Left lung (tissue), 10 donors: ENCODE results near the gene DYRK1B. TPM values are rescaled to one million over a fixed set of nuclear protein-coding genes. Genes with fewer than 3 reads are reported as not detected.

Source experiments
- ATAC-seq: fragments of 200-7000 bp; cut with Tn5 transposase; one replicate; pipeline ENCODE4 v1.9.1; 2020; ENCODE audit warnings: moderate library complexity
- DNase-seq, 4 donors: peaks; one replicate each; pipeline ENCODE4 v3.0.0-alpha.2; 2013 to 2020
- H3K27ac ChIP-seq, 2 donors: fragments of 200-600 bp; sonication (generic) in 1 of 2; one replicate each; pipeline versions ENCODE4 v1.5.0 to v1.8.0; 2020 to 2021
- H3K27me3 ChIP-seq, 2 donors: fragments of 200-600 bp; sonication (generic) in 1 of 2; one replicate each; pipeline versions ENCODE4 v1.5.0 to v1.8.0; 2020 to 2021
- H3K36me3 ChIP-seq, 2 donors: fragments of 200-600 bp; sonication (generic) in 1 of 2; one replicate each; pipeline versions ENCODE4 v1.5.0 to v1.8.0; 2020 to 2021
- H3K4me1 ChIP-seq, 2 donors: fragments of 200-600 bp; one replicate each; pipeline ENCODE4 v1.8.0; 2021
- H3K4me3 ChIP-seq, 2 donors: fragments of 200-600 bp; sonication (generic) in 1 of 2; one replicate each; pipeline versions ENCODE4 v1.5.0 to v1.8.0; 2020 to 2021; ENCODE audit warnings: mild to moderate bottlenecking in 1 of 2
- H3K9me3 ChIP-seq, 2 donors: fragments of 200-600 bp; sonication (generic) in 1 of 2; one replicate each; pipeline versions ENCODE4 v1.5.0 to v1.8.0; 2020 to 2021
- intact Hi-C, 2 donors: fragments of 100-400 bp; cut with DNase I; formaldehyde crosslinking; loops; one replicate each; pipeline versions ENCODE4 v1.11.2 to v1.14.2; 2022
- polyA plus RNA-seq, 6 donors: library from polyadenylated mRNA; unstranded; fragments of 120-200 nt; gene quantifications; one replicate each; pipeline ENCODE4 v1.2.1, GENCODE V29; 2013; ENCODE audit not compliant: insufficient read length in 6 of 6
- total RNA-seq, 2 donors: library from RNA; stranded (reverse); fragmentation: NEBNext Ultra II Directional; extraction: Animal tissue kit (Norgen Biotek cat#: 25700); gene quantifications; one replicate each; pipeline ENCODE4 v1.2.1, GENCODE V29; 2021
- TF ChIP-seq, protein P1 (sequence below), 2 donors: fragments of 200-600 bp; sonication (generic) in 1 of 2; IDR thresholded peaks; one replicate each; pipeline versions ENCODE4 v1.5.0 to v1.8.0; 2021; ENCODE audit warnings: antibody characterized with exemption in 2 of 2
- donor health status: DM: no; HTN: yes; CAD: no.
- donor health status: DM: no; HTN: no; CAD: no.

DYRK1B gene
- total and polyA plus RNA-seq, 8 donors, result 13.6 to 32.4 (median 26.7) TPM

DNA sequence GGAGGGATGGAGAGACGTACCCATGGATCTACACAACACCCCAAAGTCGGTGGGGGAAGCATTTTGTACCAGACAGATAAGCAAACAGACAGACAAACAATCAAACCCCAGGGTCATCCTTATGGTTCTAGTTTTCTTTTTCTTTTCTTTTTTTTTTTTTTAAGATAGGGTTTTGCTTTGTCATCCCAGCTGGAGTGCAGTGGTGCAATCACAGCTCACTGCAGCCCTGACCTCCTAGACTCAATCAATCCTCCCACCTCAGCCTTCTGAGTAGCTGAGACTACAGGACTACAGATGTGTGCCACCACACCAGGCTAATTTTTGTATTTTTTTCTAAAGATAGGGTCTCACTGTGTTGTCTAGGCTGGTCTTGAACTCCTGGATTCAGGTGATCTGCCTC lies 30.2 kb upstream of the DYRK1B start:
- Histone ChIP-seq H3K9me3 (no peaks in the 10 kb centered on the region), H3K27ac (no peak overlapping the region), H3K4me1 (no peaks in the 10 kb centered on the region), H3K27me3 (no peaks in the 10 kb centered on the region), H3K4me3 (no peak overlapping the region), H3K36me3 (no peaks in the 10 kb centered on the region)
- ATAC-seq (no peak), DNase-seq (no peak)
- TF ChIP-seq, protein P1, sequence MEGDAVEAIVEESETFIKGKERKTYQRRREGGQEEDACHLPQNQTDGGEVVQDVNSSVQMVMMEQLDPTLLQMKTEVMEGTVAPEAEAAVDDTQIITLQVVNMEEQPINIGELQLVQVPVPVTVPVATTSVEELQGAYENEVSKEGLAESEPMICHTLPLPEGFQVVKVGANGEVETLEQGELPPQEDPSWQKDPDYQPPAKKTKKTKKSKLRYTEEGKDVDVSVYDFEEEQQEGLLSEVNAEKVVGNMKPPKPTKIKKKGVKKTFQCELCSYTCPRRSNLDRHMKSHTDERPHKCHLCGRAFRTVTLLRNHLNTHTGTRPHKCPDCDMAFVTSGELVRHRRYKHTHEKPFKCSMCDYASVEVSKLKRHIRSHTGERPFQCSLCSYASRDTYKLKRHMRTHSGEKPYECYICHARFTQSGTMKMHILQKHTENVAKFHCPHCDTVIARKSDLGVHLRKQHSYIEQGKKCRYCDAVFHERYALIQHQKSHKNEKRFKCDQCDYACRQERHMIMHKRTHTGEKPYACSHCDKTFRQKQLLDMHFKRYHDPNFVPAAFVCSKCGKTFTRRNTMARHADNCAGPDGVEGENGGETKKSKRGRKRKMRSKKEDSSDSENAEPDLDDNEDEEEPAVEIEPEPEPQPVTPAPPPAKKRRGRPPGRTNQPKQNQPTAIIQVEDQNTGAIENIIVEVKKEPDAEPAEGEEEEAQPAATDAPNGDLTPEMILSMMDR (IDR thresholded peaks at IDR 0.05), result no peak
- intact Hi-C loops, result no loop called here

DNA sequence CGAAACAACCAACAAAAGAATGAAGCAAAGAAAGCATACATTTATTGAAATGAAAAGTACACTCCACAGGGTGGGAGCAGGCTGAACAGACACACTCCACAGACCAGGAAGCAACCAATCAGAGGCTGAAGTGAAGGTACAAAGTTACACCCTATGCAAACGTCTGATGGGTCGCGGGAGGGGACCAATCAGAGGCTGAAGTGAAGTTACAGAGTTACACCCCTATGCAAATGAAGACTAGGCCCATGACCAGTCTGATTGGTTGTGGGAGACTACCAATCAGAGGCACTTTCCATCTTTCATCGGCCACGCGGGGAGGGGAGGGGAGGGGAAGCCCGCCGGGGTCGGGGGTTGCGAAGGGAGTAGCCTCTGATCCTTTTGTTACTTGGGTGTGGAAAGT lies 24.6 kb upstream of the DYRK1B start:
- H3K36me3 ChIP-seq, result no peaks in the 10 kb centered on the region
- TF ChIP-seq, protein P1 (IDR thresholded peaks at IDR 0.05), result no peak
- no peaks in the 10 kb centered on the region for H3K9me3 ChIP-seq
- no peak overlapping the region for H3K27ac ChIP-seq
- intact Hi-C loops, result no loop called here
- no peaks in the 10 kb centered on the region for H3K27me3 ChIP-seq
- ATAC-seq (no peak), DNase-seq (no peak)
- no peak overlapping the region for H3K4me3 ChIP-seq
- no peaks in the 10 kb centered on the region for H3K4me1 ChIP-seq

DNA sequence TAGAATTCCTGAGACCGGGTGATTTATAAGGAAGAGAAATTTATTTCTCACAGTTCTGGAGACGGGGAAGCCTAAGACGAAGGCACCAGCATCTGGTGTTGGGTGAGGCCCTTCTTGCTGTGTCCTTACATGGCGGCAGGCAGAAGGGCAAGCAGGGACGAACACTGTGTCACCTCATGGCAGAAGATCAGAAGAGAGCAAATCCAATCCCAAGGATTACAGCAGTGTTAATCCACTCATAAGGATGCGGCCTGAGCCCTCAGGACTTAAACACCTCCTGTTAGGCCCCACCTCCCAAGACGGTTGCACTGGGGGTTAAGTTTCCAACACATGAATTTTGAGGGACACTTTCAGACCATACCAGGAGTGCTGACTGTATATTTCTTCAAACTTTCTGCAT lies 18.9 kb upstream of the DYRK1B start:
- no peaks in the 10 kb centered on the region for H3K36me3 ChIP-seq
- H3K4me1 ChIP-seq, result no peaks in the 10 kb centered on the region
- no peak overlapping the region for H3K4me3 ChIP-seq
- no peaks in the 10 kb centered on the region for H3K27me3 ChIP-seq
- TF ChIP-seq, protein P1 (IDR thresholded peaks at IDR 0.05), result no peak
- intact Hi-C loops, result no loop called here
- DNase-seq (no peak), ATAC-seq (no peak)
- H3K9me3 ChIP-seq, result no peaks in the 10 kb centered on the region
- no peak overlapping the region for H3K27ac ChIP-seq

DNA sequence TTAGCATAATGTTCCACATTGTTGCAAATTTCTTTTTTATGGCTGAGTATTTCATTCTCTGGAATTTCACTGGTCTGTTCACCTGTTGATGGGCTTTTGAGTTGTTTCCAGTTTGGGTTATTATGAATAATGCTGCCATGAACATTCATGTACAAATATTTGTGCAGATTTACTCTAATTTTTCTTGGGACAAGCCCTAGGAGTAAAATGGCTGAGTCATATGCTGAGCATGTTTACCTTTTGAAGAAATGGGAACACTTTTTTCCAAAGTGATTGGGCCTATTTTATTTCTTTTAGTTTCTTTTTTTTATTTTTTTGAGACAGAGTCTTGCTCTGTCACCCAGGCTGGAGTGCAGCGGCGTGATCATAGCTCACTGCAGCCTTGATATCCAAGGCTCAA lies 16.9 kb upstream of the DYRK1B start:
- no peak overlapping the region for H3K4me3 ChIP-seq
- intact Hi-C loops, result no loop called here
- no peaks in the 10 kb centered on the region for H3K9me3 ChIP-seq
- H3K36me3 ChIP-seq, result no peaks in the 10 kb centered on the region
- H3K27ac ChIP-seq, result no peak overlapping the region
- H3K27me3 ChIP-seq, result no peaks in the 10 kb centered on the region
- no peak for DNase-seq
- no peak for ATAC-seq
- TF ChIP-seq, protein P1 (IDR thresholded peaks at IDR 0.05), result no peak
- peaks cover 6 to 7% of the 10 kb centered on the region in 2 donors for H3K4me1 ChIP-seq

DNA sequence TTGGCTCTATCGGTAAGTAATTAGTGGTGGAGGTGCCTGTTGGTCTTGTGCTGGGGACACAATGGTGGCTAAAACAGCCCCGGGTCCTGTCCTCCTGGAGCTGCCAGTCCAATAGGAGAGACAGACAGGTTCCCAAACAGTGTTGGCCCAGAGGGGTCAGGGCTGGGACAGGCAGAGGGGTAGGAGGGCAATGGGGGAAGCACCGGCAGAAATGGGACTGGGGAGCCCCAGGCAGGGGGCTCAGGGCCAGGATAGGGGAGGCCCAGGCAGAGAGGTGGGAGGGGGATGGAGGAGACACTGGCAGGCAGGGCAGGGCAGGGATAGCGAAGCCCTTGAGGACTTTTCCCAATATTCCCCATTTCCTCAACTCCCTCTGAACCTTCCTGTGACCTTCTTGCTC lies 14.4 kb upstream of the DYRK1B start:
- Histone ChIP-seq H3K27ac (no peak overlapping the region), H3K36me3 (no peaks in the 10 kb centered on the region), H3K4me1 (peaks cover 16 to 31% of the 10 kb centered on the region in 2 donors), H3K27me3 (no peaks in the 10 kb centered on the region), H3K4me3 (no peak overlapping the region), H3K9me3 (no peaks in the 10 kb centered on the region)
- intact Hi-C loops, result no loop called here
- TF ChIP-seq, protein P1 (IDR thresholded peaks at IDR 0.05), result no peak
- no peak for DNase-seq
- no peak for ATAC-seq
